NCI-H1694 treated with DMSO at 0.1 percent for 48 hours (cell line): ENCODE data around the gene ZZZ3.
A peak's percentile ranks its signal among the peaks of the same experiment; 100 is the strongest.
"Not testable (repeated sequence)": the region's sequence is repeated elsewhere in the genome, so short reads cannot be mapped to it uniquely, and the experiment has no call there.

Experiments
- DNase-seq: peaks from one replicate; lab custom pipeline; 2025; lab: John Stamatoyannopoulos, UW

ZZZ3 gene

DNA sequence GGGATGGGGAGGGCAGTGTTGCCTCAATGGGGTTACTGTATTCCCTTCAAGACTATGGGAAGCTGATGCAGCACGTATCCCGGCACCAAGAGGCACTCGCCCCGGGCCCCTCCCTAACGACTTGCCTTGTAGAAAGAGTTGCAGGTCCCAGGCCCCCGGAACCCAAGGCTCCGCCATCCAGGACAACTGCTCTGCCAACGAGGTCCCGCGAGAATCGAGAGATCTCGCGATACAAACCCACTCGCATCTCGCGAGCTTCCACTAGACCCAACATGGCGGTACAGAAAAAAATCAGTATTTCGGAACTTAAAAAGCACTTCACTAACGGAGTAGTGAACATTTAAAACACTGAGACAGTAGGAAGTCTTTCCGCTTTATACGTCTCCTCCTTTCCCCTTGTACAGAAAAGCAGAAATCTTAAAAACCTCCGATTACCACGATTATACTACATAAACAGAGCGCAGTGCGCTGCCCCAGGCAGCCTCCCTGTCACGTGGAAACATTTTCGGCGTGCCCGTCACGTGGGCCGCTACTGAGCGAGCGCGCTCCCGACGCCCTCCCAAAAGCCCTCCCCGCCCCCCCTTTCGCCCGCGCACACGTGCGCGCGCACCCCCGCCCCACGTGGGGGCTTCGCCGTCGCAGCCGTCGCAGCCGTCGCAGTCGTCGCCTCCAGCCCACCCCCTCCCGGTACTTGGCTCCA is at the start of gene ZZZ3:
Gene ZZZ3, minus strand, starts transcription at position 199 of the 700 bp plus-strand sequence. CDS start 49,304 bp downstream, outside the sequence.
- peak; percentile 97 for DNase-seq

DNA sequence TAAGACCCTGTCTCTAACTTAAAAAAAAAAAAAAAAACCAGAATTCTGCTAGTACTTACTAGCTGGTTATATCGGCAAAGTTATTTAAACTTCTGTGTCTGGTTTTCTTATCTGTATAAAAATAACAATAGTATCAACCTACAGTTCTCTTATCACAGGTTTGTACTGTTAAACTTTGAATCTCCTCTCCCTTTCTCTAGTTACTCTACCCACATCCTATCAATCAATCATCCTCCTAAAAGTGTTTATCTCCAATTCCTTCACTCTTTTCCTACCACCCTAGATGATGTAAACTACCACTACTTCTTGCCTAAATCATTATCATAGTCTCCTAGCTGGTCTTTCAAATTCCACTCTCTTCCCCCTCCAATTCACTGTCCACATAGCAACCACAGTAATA is 49.6 kb upstream of the ZZZ3 start:
- DNase-seq: no peak

DNA sequence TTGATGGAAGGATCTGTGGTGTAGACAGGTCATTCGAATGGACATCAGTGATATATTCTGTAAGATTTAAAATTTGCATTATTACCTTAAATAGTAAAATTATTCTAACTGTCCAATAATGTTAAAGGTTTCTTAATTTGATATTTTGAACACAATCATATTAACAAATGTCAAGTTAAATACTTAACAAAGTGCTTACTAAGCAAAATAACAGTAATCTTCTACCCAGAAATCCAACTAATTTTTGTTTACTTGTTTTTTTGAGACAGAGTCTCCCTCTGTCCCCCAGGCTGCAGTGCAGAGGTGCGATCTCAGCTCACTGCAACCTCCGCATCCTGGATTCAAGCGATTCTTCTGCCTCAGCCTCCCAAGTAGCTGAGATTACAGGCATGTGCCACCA is 43.2 kb upstream of the ZZZ3 start:
- no peak for DNase-seq

DNA sequence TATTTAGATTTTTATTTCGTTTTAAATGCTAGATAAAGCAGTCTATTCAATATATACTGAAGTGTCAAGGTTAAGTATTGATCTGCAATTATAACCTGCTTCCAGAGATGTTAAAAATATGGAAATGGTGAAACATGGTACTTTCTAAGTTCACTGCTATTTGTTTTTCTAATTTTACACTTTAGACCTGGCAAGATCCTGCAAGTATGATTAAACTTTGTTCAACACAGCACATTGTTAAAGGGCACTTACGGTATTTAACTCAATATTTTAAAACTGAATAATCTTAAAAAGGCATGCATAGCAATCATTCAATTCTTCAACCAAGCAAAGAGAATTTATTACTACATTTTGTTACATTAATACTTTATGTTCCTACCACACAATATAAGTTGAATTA is 35.7 kb upstream of the ZZZ3 start:
- DNase-seq: no peak

DNA sequence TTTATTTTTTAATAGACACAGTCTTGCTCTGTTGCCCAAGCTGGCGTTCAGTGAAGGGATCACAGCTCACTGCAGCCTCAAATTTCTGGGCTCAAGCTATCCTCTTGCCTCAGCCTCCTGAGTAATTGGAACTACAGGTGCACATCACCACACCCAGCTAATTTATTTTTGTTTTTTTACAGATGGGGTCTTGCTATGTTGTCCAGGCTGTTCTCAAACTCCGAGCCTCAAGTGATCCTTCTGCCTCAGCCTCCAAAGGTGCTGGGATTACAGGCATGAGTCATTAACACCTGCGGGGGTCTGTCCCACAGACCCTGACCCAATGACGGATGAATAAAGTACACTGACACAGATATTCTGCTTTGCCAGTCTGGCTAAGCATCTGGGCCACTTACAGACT is 33.6 kb upstream of the ZZZ3 start:
- no peak for DNase-seq

DNA sequence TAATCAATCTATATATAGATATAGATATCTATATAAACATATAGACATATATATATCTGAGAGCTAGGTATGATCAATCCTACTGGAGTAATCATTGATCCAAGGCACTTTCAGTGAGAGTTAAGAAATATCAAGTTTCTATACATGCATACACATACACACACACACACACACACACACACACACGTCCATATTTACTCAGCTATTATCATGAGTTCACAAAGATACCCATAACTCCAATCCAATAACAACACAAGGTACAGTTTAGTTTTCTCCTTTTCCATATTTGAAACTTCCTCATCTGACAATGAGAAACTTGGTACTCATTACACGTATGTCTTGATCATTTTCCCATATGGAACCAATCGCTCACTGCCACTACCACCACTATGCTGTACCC is 27.3 kb upstream of the ZZZ3 start:
- no peak for DNase-seq

DNA sequence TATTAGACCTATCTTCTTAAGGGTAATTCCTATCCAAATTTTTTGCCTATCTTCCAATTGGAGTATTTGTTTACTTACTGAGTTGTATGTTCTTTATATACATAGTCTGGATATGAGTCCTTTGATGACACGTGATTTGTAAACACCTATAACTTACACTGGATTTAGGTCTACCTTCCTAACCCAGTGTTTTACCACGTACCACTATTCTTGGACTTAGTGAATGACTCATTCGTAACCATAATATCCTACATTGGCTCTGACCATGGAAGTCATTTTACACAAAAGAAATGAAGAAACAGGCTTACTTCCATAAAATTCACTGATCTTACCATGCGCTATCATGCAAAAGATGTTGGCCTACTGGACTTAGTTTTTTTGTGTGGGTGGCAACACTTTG is 23.9 kb upstream of the ZZZ3 start:
- no peak for DNase-seq

DNA sequence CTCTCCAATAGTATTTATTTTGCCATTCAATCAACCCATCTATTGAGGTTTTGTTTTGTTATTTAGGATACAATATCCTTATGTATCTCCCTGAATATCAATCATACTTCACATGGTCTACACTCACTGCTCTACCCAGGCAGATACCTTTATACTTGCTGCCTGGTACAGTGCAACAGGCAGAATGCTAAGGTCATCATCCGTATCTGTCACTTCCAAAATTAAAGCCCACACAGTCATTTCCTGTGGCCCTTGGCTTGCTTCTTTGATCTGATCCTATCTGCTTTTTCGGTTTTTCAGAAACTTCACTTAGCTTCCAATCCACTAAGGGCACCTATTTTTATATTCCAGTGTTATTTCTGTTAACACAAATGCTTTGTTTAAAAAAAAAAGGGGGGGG is 22.3 kb upstream of the ZZZ3 start:
- no peak for DNase-seq

DNA sequence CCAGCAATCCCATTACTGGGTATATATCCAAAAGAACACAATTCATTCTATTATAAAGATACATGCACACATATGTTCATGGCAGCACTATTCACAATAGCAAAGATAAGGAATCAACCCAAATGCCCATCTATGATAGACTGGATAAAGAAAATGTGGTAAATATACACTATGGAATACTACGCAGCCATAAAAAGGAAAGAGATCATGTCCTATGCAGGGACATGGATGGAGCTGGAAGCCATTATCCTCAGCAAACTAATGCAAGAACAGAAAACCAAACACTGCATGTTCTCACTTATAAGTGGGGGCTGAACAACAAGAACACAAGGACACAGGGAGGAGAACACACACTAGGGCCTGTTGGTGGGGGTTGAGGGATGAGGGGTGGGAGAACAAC is 17.2 kb upstream of the ZZZ3 start:
- DNase-seq: not testable (repeated sequence)

DNA sequence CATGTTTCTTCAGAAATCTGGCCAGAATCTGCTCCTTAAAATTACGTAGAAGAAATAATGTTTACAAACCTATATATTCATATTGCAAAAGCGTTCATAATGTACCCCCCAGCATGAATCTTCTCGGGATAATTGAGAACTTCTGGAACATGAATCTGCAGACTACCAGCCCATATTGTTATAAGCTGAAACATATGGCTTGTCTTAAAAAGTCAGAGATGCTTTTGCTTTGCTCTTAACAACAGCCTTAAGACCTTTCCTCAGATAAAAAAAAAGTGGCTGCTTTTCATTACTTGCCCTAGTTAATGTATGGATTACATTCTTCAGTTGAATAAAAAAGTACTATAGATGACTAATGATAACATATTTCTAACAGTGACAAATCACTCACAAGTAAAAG is 15.0 kb upstream of the ZZZ3 start:
- DNase-seq: no peak

DNA sequence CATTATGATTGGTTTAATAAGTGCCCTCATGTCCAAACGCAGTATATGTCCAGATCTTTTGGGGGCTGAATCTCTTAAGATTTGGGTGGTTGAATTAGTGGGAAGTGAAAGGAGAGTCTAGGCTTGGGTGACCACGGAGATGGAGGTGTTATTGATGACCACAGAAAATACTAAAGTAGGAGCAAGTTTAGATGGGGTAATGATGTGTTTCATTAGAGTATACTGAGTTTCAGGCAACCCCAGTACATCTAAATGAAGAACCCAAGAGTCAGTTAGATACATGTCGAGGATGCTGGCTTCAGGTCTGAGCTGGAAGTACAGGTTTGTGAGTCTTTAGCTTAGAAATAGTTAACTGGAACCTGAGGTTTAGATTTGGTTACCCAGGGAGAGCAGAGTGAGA is 6.5 kb upstream of the ZZZ3 start:
- no peak for DNase-seq

DNA sequence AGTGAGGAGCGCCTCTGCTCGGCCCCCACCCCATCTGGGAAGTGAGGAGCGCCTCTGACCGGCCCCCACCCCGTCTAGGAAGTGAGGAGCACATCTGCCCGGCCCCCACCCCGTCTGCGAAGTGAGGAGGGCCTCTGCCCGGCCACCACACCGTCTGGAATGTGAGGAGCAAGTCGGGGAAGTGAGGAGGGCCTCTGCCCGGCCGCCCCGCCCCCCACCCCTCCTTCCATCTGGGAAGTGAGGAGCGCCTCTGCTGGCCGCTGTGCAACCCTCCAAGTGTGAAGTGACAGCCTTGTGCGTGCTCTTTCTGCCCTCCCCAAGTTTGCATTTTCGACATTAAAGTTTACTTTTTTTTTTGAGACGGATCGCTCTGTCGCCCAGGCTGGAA is 5.1 kb upstream of the ZZZ3 start:
- no peak for DNase-seq

DNA sequence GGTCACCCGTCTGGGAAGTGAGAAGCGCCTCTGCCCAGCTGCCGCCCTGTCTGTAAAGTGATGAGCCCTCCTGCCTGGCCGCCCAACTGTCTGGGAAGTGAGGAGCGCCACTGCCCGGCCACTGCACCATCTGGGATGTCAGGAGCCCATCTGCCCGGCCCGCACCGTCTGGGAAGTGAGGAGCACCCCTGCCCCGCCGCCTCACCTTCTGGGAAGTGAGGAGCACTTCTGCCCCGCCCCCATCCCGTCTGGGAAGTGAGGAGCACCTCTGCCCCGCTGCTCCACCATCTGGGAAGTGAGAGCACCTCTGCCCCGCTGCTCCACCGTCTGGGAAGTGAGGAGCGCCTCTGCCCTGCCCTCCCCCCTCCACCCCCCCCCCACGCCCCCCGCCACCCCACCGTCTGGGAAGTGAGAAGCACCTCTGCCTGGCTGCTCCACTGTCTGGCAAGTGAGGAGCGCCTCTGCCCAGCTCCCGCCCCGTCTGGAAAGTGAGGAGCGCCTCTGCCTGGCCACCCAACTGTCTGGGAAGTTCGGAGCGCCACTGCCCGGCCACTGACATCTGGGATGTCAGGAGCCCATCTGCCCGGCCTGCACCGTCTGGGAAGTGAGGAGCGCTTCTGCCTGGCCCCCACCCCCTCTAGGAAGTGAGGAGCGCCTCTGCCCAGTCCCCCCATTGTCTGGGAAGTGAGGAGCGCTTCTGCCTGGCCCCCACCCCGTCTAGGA is 4.5 kb upstream of the ZZZ3 start:
- DNase-seq: no peak

DNA sequence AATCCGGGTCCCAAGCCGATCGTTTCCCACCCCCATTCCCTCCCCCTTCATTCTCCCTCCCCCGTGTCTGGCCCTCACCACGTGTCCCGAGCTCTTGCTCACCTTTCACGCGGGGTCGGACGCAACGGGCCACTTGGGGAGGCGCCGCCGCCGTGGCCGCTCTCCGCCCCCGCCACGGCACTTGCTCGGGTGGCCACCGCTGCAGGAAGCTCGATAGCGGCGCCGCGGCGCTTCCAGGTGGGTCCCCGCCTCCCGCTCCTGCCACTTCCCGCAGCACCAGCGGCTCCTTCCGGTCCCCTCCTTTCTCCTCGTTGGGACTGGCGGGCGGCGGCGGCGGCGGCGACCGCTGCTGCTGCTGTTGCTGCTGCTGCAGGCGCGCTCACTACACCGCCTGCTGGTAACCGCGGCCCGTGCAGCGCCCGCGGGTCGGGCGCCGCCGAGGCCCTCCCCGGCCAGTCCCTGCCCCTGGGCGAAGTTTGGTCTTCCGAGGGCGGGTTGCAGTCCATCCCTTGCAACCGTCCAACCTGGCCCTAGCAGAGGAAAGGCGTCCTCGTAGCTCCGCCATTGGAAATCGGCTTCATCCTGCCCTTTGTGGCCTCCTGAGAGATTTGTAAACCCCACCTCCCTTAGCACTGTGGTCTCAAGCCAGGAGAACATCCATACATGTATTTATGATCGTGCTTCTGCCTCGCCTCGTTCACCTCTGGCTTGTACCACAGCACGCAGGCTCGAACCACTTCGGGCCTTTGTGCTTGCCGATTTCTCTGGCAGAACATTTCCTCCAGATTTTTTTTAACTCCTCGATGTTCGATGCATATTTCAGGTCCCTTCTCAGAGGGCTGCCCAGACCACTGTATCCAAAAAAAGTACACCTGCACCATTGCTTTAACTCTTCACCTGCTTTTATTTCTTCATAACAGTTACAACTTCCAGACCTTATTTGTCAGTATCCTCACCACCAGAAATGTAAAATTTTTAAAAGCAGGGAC is 996 bp upstream of the ZZZ3 start:
- peak; percentile 91 for DNase-seq

DNA sequence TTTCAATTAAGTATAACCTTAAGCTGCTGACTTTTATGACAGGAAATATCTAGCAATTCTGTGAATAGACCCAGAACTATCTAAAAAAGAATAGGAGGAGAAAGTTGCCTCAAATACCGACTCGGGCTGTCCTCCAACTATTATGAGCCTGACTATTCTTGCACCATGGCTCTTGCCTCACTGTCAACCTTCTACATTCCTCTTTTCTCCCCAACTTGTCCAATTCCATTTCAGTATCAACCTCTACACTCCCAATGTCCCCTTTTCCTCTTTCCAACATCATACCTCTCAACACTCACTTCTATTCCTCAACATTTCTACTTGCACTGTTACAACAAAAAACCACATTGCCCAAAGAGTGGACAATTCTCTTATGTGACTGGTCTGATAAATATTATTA is 2.3 kb downstream of the ZZZ3 start:
- DNase-seq: no peak

DNA sequence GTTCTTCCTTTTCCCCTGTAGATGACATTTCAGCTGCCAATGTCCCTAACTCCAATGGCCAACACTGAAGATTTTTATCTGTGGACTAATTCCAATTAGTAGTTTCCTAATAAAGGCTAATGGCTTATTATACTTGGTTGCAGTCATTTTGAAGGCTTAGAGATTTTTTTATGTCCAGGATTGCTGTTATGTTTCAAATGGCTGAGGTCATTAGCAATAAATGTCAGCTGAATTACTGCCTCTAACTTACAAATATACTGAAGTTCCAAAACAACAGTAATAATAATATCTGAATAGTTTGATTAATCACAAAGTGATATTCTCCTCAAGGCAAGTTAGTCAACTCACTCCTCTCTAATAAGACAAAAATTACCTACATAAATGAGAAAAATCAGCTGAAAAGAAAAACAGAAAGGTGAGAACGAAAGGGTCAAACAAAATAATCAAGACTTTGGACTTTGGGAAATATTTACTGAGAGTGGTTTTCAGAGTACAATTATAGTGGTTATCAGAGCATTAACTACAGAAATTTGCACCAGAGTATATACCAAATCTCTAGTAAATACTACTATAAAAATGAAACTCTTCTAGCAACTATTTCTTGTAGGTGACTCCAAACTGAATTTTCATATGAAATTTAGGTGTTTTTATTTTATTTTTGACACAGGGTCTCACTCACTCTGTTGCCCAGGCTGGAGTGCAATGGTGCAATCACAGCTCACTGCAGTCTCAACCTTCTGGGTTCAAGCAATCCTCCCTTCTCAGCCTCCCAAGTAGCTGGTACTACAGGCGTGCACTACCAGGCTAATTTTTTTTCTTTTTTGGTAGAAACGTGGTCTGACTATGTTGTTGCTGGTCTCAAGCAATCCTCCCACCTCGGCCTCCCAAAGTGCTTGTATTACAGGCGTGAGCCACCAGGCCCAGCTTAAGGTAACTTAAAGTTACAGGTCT is 3.5 kb downstream of the ZZZ3 start:
- DNase-seq: no peak

DNA sequence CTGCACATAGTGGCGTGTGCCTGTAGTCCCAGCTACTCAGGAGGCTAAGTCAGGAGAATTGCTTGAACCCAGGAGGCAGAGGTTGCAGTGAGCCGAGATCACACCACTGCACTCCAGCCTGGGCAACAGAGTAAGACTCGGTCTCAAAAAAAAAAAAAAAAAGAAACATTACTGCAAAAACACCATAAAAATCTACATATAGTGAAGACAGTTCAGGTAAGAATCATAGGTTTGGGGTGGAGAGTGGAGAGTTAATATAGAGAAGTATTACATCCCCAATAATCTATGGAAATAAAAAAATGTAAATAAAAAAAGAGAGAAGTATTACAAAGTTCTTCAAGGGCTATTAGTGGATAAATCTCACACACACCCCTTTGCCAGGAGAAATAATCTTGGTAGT is 7.7 kb downstream of the ZZZ3 start:
- DNase-seq: not testable (repeated sequence)

DNA sequence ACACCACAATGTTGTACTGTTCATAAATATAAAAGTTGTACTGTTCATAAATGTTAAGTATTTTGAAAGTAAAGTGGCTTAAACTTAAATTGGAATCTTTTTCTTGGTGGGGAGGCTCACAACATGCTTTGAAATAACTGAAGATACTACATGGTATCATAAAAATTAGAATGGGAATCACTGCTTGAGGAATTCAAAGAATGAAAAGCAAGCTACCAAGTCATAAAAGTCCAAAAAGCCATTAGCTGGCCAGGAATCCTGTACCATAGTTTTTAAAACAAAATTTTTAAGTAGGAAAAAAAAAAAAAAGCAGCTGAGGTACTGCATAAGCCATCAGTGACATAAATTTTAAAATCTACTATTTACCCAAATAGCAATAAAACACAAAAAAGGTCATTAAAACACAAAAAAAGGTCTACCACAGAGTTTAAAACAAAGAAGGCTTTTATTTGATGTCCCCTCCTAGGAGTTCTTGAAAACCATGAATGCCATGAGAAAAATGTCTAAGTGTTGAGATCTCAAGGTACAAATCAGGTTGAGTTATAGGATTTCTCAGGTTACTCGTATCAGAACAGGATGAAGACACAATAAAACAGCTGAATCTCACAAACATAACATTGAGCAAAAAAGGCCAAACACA is 8.6 kb downstream of the ZZZ3 start:
- DNase-seq: no peak

DNA sequence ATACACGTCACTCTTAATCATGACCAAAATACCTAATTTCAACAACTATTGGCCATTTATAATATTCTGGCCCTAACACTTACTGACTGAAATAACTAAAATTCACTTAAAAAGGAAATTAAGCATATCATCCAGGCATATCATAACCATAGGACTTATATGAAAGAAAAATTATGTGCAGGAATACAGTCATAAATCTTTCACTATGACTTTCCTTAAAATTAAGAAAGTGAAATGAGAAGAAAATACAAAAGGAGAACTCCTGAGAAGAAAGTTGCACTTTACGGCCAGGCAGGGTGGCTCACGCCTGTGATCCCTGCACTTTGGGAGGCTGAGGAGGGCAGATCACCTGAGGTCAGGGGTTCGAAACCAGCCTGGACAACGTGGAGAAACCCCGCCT is 9.4 kb downstream of the ZZZ3 start:
- no peak for DNase-seq

DNA sequence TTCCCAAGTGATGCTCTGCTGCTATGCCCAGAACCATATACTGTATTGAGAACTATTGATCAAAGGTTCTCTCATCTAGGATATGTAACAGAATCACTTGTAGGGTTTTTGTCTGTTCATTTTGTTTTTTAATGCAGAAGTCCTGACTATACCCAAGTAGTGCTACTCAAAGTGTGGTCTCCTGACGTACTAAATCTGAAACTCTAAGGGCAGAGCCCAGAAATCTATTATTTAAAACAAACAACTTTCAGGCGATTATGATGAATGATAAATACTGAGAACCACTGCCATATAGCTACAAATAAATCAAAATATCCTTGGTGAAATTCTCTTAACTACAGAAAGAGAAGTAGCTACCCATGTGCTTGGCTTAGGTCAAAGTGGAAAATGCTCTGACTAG is 10.1 kb downstream of the ZZZ3 start:
- no peak for DNase-seq

DNA sequence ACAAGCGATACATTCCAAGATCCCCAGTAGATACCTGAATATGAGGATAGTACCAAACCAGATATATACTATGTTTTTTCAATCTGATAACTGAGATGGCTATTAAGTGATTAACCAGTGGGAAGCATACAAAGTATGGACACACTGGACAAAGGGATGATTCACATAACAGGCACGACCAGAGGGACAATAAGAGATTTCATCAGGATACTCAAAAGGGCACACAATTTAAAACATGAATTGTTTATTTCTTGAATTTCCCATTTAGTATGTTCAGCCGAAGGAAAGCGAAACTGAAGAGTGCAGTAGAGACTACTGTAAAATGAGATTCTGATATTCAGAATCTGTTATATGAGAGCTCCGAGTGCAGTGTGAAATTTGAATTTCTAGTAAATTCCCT is 10.6 kb downstream of the ZZZ3 start:
- no peak for DNase-seq
